HG02588 (cell line): ENCODE measurements around the gene RFX2.

Source experiments
- ATAC-seq: cut with Tn5 transposase; IDR thresholded peaks from one replicate; pipeline ENCODE4 v1.9.1; 2021; ENCODE audit warnings: mild to moderate bottlenecking, moderate library complexity; ENCODE audit not compliant: unreplicated experiment

The RFX2 gene

GRCh38 chr19:5959260-5960004 is 150.9 kb downstream of the RFX2 start:
- no peak for ATAC-seq

GRCh38 chr19:5958851-5959122 is 151.5 kb downstream of the RFX2 start:
- no peak for ATAC-seq

GRCh38 chr19:5958074-5958850 is 152.0 kb downstream of the RFX2 start:
- ATAC-seq, result no peak

- no peak for ATAC-seq
These were observed 153.1 kb downstream of the RFX2 start for GRCh38 chr19:5957170-5957569.

- ATAC-seq, result no peak
These were observed 153.6 kb downstream of the RFX2 start for GRCh38 chr19:5956728-5957127.

- no peak for ATAC-seq
These were observed 154.0 kb downstream of the RFX2 start for GRCh38 chr19:5956323-5956722.

GRCh38 chr19:5955636-5955935 is 154.7 kb downstream of the RFX2 start:
- ATAC-seq, result no peak

- no peak for ATAC-seq
These were observed 156.0 kb downstream of the RFX2 start for GRCh38 chr19:5954293-5954692.

GRCh38 chr19:5953680-5954213 is 156.6 kb downstream of the RFX2 start:
- no peak for ATAC-seq

- no peak for ATAC-seq
These were observed 157.2 kb downstream of the RFX2 start for GRCh38 chr19:5953030-5953589.

GRCh38 chr19:5952193-5953029 is 157.9 kb downstream of the RFX2 start:
- ATAC-seq, result no peak

- no peak for ATAC-seq
These were observed 158.9 kb downstream of the RFX2 start for GRCh38 chr19:5951338-5951861.

- ATAC-seq, result no peak
These were observed 159.6 kb downstream of the RFX2 start for GRCh38 chr19:5950741-5951140.

GRCh38 chr19:5949792-5950305 is 160.5 kb downstream of the RFX2 start:
- ATAC-seq, result no peak

- ATAC-seq, result no peak
These were observed 161.3 kb downstream of the RFX2 start for GRCh38 chr19:5948752-5949564.

- no peak for ATAC-seq
These were observed 162.9 kb downstream of the RFX2 start for GRCh38 chr19:5947435-5947834.

GRCh38 chr19:5943623-5944022 is 166.7 kb downstream of the RFX2 start:
- no peak for ATAC-seq
